OCI-LY7 (cell line): Measurements from ENCODE around the gene TEX29.

Experiments
- EZH2phosphoT487 ChIP-seq: fragments of 200-600 bp; sonication (generic); IDR thresholded peaks from 2 replicates; pipeline ENCODE4 v1.6.1; 2018; ENCODE audit warnings: low read depth, borderline replicate concordance, mild to moderate bottlenecking, mixed run types, antibody characterized with exemption, low read length, moderate library complexity, mixed read lengths
- TF ChIP-seq, protein P1 (sequence below): fragments of 200-600 bp; sonication (generic); conservative IDR thresholded peaks from 2 replicates; pipeline ENCODE4 v1.5.1; 2014; ENCODE audit warnings: mild to moderate bottlenecking, antibody characterized with exemption, low read length, moderate library complexity, mixed read lengths

DNA sequence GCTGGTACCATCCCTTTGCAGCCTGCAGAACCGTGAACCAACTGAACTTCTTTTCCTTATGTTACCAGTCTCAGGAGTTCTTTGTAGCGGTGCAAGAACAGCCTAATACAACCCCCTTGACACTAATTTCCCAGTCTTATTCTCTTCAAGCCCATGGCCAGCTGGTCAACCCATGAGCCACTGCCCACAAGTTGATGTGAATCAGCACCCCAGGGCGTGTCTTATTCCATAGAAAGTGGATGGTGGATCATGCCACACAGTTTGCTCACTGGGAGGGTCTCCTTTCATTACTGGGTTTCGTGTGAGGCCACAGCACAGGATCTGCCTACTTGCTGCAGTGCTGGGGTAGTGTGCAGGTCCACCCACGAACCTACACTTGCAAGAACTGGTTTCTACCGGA, 27.0 kb downstream of the TEX29 start:
- TF ChIP-seq, protein P1, sequence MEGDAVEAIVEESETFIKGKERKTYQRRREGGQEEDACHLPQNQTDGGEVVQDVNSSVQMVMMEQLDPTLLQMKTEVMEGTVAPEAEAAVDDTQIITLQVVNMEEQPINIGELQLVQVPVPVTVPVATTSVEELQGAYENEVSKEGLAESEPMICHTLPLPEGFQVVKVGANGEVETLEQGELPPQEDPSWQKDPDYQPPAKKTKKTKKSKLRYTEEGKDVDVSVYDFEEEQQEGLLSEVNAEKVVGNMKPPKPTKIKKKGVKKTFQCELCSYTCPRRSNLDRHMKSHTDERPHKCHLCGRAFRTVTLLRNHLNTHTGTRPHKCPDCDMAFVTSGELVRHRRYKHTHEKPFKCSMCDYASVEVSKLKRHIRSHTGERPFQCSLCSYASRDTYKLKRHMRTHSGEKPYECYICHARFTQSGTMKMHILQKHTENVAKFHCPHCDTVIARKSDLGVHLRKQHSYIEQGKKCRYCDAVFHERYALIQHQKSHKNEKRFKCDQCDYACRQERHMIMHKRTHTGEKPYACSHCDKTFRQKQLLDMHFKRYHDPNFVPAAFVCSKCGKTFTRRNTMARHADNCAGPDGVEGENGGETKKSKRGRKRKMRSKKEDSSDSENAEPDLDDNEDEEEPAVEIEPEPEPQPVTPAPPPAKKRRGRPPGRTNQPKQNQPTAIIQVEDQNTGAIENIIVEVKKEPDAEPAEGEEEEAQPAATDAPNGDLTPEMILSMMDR, result no peak
- no peak for TF ChIP-seq EZH2phosphoT487
